ENCODE results near the gene ADCY4. TPM values are rescaled to one million over a fixed set of nuclear protein-coding genes. Genes with fewer than 3 reads are reported as not detected.

Gene ADCY4
- total RNA-seq, 1 donor from 2014 or later = 0.46 TPM

DNA sequence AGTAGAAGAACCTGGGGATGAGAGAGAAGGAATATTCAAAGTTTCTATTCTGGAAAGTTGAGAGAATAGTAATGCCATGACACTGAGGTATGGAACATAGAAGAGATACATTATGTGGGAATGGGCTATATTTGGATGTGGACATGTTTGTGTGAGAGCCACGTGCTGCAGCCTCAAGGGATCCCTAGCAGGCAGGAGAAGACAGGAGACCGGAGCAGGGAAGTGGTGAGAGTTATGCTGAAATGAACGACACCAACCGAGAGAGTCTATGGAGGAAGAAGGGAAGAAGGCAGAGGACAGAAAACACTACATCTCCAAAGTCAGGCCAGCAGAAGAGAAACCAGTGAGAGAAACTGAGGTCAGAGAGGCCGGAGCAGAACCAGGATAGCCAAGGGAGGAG is 14.9 kb upstream of the ADCY4 start:
- peaks cover 72% of the 10 kb centered on the region for H3K27me3 Mint-ChIP-seq
- TF ChIP-seq CTCF (IDR thresholded peaks at IDR 0.05; ENCODE audit: unreplicated experiment) = no peak
- no peaks in the 10 kb centered on the region for H3K36me3 Mint-ChIP-seq (ENCODE audit: insufficient read depth)
- no peak overlapping the region for H3K4me3 Mint-ChIP-seq (ENCODE audit: low read depth)
- DNase-seq (ENCODE audit: low spot score, unreplicated experiment) = no peak
- peaks cover 6% of the 10 kb centered on the region for H3K4me1 Mint-ChIP-seq (ENCODE audit: low read depth)
- no peaks in the 10 kb centered on the region for H3K9me3 Mint-ChIP-seq (ENCODE audit: low read depth)
- H3K27ac Mint-ChIP-seq = no peak overlapping the region

DNA sequence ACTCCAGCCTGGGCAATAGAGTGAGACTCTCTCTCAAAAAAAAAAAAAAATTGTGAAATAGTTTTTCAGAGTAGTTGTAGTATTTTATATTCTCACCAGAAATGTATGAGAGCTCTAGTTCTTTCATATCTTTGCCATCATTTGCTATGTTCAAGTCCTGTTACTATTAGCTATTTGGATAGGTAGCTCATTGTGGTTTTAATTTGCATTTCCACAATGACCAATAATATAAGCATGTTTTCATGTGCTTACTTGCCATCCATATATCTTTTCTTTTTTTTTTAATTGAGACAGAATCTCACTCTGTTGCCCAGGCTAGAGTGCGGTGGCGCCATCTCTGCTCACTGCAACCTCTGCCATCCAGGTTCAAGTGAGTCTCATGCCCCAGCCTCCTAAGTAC is 13.3 kb upstream of the ADCY4 start:
- Mint-ChIP-seq H3K4me1 (ENCODE audit: low read depth) (peaks cover 4% of the 10 kb centered on the region), H3K9me3 (ENCODE audit: low read depth) (no peaks in the 10 kb centered on the region), H3K27me3 (peaks cover 72% of the 10 kb centered on the region), H3K36me3 (ENCODE audit: insufficient read depth) (no peaks in the 10 kb centered on the region), H3K27ac (no peak overlapping the region), H3K4me3 (ENCODE audit: low read depth) (no peak overlapping the region)
- TF ChIP-seq CTCF (IDR thresholded peaks at IDR 0.05; ENCODE audit: unreplicated experiment) = no peak
- DNase-seq (ENCODE audit: low spot score, unreplicated experiment) = no peak

DNA sequence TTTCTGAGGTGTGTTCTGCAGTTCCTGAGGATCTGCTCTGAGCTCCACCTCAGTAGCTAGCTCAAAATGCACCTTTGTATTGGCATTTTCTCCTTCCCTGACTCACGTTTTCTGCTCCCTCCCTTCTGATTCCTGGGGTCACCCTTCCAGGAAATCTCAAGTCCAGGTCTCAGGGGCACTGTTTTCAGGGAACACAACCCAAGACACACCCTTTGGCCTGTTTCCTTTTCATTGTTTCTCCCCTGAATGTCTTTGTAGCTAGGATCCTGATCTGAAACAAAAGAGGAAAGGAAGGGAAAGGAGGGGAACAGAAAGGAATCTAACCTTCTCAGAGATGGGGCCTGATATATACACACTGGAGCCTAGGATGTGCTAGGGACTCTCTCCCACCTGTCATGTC is 12.3 kb upstream of the ADCY4 start:
- no peak for DNase-seq (ENCODE audit: low spot score, unreplicated experiment)
- no peaks in the 10 kb centered on the region for H3K4me1 Mint-ChIP-seq (ENCODE audit: low read depth)
- no peak overlapping the region for H3K4me3 Mint-ChIP-seq (ENCODE audit: low read depth)
- H3K27ac Mint-ChIP-seq = no peak overlapping the region
- H3K9me3 Mint-ChIP-seq (ENCODE audit: low read depth) = no peaks in the 10 kb centered on the region
- H3K27me3 Mint-ChIP-seq = peaks cover 69% of the 10 kb centered on the region
- TF ChIP-seq CTCF (IDR thresholded peaks at IDR 0.05; ENCODE audit: unreplicated experiment) = no peak
- no peaks in the 10 kb centered on the region for H3K36me3 Mint-ChIP-seq (ENCODE audit: insufficient read depth)

DNA sequence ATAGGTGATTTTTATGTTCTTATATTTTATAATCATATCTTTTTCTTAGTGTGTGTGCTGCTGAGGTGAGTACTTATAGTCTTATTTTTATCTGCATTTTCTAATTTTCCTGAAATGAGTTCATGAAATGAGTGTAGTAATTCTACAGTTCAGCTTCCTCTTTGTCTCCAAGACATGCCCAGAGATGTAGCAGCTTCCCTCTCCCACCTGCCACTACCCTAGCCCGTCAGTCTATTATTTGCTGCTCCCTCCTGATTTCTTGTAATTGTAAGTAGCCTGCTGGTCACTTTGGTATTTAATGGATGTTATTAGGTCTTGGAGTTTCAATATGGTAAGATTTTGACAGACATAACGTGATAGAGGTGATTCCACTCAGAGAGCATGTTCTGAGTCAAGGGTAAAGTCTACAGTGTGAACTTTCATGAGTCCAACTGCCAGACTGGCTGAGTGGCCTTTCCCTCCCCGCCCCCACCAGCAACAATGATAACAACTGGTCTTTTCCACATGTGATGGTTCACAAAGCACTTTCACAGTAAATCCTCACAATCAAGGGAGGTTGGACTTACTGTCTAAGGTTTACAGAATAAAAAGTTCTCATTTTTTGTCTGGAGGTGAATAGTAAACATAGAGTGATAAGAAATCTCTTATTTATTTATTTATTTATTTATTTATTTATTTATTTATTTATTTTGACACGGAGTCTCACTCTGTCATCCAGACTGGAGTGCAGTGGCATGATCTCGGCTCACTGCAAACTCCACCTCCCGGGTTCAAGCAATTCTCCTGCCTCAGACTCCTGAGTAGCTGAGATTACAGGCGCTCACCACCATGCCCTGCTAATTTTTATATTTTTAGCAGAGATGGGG is 9.2 kb upstream of the ADCY4 start:
- Mint-ChIP-seq H3K36me3 (ENCODE audit: insufficient read depth) (no peaks in the 10 kb centered on the region), H3K27ac (no peak overlapping the region), H3K4me3 (ENCODE audit: low read depth) (no peak overlapping the region), H3K4me1 (ENCODE audit: low read depth) (no peaks in the 10 kb centered on the region), H3K27me3 (peaks cover 65% of the 10 kb centered on the region), H3K9me3 (ENCODE audit: low read depth) (no peaks in the 10 kb centered on the region)
- no peak for TF ChIP-seq CTCF (IDR thresholded peaks at IDR 0.05; ENCODE audit: unreplicated experiment)
- DNase-seq (ENCODE audit: low spot score, unreplicated experiment) = no peak

- Mint-ChIP-seq H3K27me3 (peaks cover 70% of the 10 kb centered on the region), H3K4me3 (ENCODE audit: low read depth) (no peak overlapping the region), H3K27ac (no peak overlapping the region), H3K9me3 (ENCODE audit: low read depth) (no peaks in the 10 kb centered on the region), H3K4me1 (ENCODE audit: low read depth) (no peaks in the 10 kb centered on the region), H3K36me3 (ENCODE audit: insufficient read depth) (no peaks in the 10 kb centered on the region)
- no peak for TF ChIP-seq CTCF (IDR thresholded peaks at IDR 0.05; ENCODE audit: unreplicated experiment)
- DNase-seq (ENCODE audit: low spot score, unreplicated experiment) = no peak
These were observed 8.0 kb upstream of the ADCY4 start for GRCh38 chr14:24342889-24343288.
